ENCODE data around the gene GPR142. TPM values are rescaled to one million over a fixed set of nuclear protein-coding genes. Genes with fewer than 3 reads are reported as not detected.

Gene GPR142
- total and polyA plus RNA-seq, 2 of the 8 experiments (the other 6 are each of a cell fraction or from before 2014, with no cell fraction given): 0.05 TPM; not detected in 1

DNA sequence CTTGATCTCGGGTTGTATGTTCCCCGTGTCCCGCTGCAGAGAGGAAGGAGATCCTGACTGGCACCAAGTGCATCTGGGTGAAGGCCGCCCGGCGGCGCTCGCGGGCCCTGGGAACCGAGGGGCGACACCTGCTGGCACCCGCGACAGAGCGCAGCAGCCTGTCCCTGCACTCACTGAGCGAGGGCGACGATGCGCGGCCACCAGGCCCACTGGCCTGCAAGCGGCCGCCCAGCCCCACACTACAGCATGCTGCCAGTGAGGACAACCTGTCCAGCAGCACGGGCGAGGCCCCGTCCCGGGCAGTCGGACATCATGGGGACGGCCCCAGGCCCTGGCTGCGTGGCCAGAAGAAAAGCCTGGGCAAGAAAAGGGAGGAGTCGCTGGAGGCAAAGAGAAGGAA, 13.2 kb upstream of the GPR142 start (continued):
- TF ChIP-seq BRCA1 (IDR thresholded peaks at IDR 0.05; ENCODE audit: low read depth, low read length) (no peak; the same call in 1 of the 2 replicates), JUN (IDR thresholded peaks at IDR 0.05; ENCODE audit: low read depth, low read length) (no peak), KDM5A (IDR thresholded peaks at IDR 0.05; ENCODE audit: low read length) (no peak), SP4 (IDR thresholded peaks at IDR 0.05; ENCODE audit: low read length) (no peak), TAF7 (optimal IDR thresholded peaks at IDR 0.05; ENCODE audit: borderline replicate concordance, low read depth, low read length) (peak; percentile 87), RXRA (IDR thresholded peaks at IDR 0.05; ENCODE audit: insufficient read depth, low read depth, low read length) (no peak), KDM1A (IDR thresholded peaks at IDR 0.05; ENCODE audit: borderline replicate concordance, low read length) (no peak), POLR2A (IDR thresholded peaks at IDR 0.05; ENCODE audit: control extremely low read depth in 1 of 2, low read depth in 2 of 2, low read length in 2 of 2) (no peak), NRF1 (IDR thresholded peaks at IDR 0.05; ENCODE audit: low read depth, low read length) (no peak), GABPA (IDR thresholded peaks at IDR 0.05; ENCODE audit: borderline replicate concordance, insufficient read depth, low read length) (peak; percentile 67; the same call in 1 of the 2 replicates), HDAC2 (IDR thresholded peaks at IDR 0.05; ENCODE audit: borderline replicate concordance in 1 of 2, low read depth in 2 of 2, low read length in 2 of 2) (no peak), E2F6 (IDR thresholded peaks at IDR 0.05) (peak; percentile 44), POLR2AphosphoS5 (IDR thresholded peaks at IDR 0.05; ENCODE audit: low read depth, low read length) (no peak), USF2 (IDR thresholded peaks at IDR 0.05; ENCODE audit: low read length) (no peak), CBX8 (IDR thresholded peaks at IDR 0.05; ENCODE audit: borderline replicate concordance, low read depth, low read length) (no peak), TBP (IDR thresholded peaks at IDR 0.05; ENCODE audit: low read depth, low read length) (peak; percentile 30; the same call in 1 of the 2 replicates), KDM4A (IDR thresholded peaks at IDR 0.05; ENCODE audit: low read depth, low read length, severe bottlenecking) (no peak), EP300 (IDR thresholded peaks at IDR 0.05; ENCODE audit: borderline replicate concordance in 1 of 2, low read depth in 2 of 2, low read length in 2 of 2) (no peak), CHD2 (IDR thresholded peaks at IDR 0.05; ENCODE audit: low read length) (no peak), SIX5 (IDR thresholded peaks at IDR 0.05; ENCODE audit: low read depth, low read length) (no peak)
- TF ChIP-seq, protein P1, sequence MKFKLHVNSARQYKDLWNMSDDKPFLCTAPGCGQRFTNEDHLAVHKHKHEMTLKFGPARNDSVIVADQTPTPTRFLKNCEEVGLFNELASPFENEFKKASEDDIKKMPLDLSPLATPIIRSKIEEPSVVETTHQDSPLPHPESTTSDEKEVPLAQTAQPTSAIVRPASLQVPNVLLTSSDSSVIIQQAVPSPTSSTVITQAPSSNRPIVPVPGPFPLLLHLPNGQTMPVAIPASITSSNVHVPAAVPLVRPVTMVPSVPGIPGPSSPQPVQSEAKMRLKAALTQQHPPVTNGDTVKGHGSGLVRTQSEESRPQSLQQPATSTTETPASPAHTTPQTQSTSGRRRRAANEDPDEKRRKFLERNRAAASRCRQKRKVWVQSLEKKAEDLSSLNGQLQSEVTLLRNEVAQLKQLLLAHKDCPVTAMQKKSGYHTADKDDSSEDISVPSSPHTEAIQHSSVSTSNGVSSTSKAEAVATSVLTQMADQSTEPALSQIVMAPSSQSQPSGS (IDR thresholded peaks at IDR 0.05; ENCODE audit: low read length): no peak
- TF ChIP-seq, protein P2, sequence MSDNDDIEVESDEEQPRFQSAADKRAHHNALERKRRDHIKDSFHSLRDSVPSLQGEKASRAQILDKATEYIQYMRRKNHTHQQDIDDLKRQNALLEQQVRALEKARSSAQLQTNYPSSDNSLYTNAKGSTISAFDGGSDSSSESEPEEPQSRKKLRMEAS (IDR thresholded peaks at IDR 0.05): peak; percentile 64

All from H1 (cell line).